Spleen (tissue), 7 donors: ENCODE results near the gene TMEM88.

Source experiments
- CTCF ChIP-seq, 11 experiments: fragments of 200-600 bp in 7 of 11; fragments of 450-650 bp in 4 of 11; sonication (generic) in 4 of 11; IDR thresholded peaks in 8 of 11; conservative IDR thresholded peaks in 3 of 11; 1 replicate in 7 of 11; 2 replicates in 4 of 11; pipeline versions ENCODE4 v1.4.0 to v1.8.0; 2016 to 2021; ENCODE audit warnings: antibody characterized with exemption in 11 of 11, inconsistent platforms in 4 of 11, mild to moderate bottlenecking in 1 of 11
- POLR2A ChIP-seq, 3 donors: fragments of 450-650 bp; IDR thresholded peaks; one replicate each; pipeline ENCODE4 v1.5.1; 2017; ENCODE audit warnings: antibody characterized with exemption in 3 of 3, mild to moderate bottlenecking in 1 of 3
- POLR2AphosphoS5 ChIP-seq, 3 donors: sonication (generic); formaldehyde crosslinking; IDR thresholded peaks; one replicate each; pipeline ENCODE4 v1.5.1; 2017; ENCODE audit warnings: antibody characterized with exemption in 3 of 3
- donor health status: DM: no; HTN: no; CAD: no; lungs with moderate emphysema.
- donor health status: DM: no; HTN: no; CAD: no.
- donor health status: DM: no; HTN: no; CAD: no.

- TF ChIP-seq CTCF (IDR thresholded peaks at IDR 0.05 in 8 of 11, conservative IDR thresholded peaks at IDR 0.05 in 3 of 11) (no peak), POLR2AphosphoS5 (IDR thresholded peaks at IDR 0.05) (no peak), POLR2A (IDR thresholded peaks at IDR 0.05) (no peak)
These were observed 30.6 kb upstream of the TMEM88 start for GRCh38 chr17:7824021-7824924.
